HepG2 (cell line): ENCODE measurements around the gene MAPRE3. TPM values are rescaled to one million over a fixed set of nuclear protein-coding genes. Genes with fewer than 3 reads are reported as not detected.

Experiments
- CBX2 ChIP-seq, 2 experiments: fragments of 200-600 bp in 1 of 2; sonication (generic); formaldehyde crosslinking in 1 of 2; IDR thresholded peaks; 2 replicates each; pipeline versions ENCODE4 v1.7.0 to v1.8.1; 2018 to 2022; ENCODE audit warnings: low read depth in 2 of 2, low read length in 1 of 2, mild to moderate bottlenecking in 1 of 2, missing genetic modification reagents in 1 of 2
- ELF1 ChIP-seq: sonication (generic); formaldehyde crosslinking; IDR thresholded peaks from 2 replicates; pipeline ENCODE4 v1.4.0; 2020; ENCODE audit warnings: missing genetic modification reagents
- KDM6A ChIP-seq: IDR thresholded peaks from 2 replicates; pipeline ENCODE4 v1.6.1; 2016; ENCODE audit warnings: low read depth
- NAIF1 ChIP-seq: sonication (generic); formaldehyde crosslinking; IDR thresholded peaks from 2 replicates; pipeline ENCODE4 v1.5.0; 2020; ENCODE audit warnings: mild to moderate bottlenecking, missing genetic modification reagents, borderline replicate concordance
- NONO ChIP-seq, 2 experiments: fragments of 450-650 bp in 1 of 2; sonication (generic) in 1 of 2; formaldehyde crosslinking in 1 of 2; IDR thresholded peaks in 1 of 2; conservative IDR thresholded peaks in 1 of 2; 2 replicates each; pipeline versions ENCODE4 v1.6.1 to v1.8.0; 2017 to 2022; ENCODE audit warnings: mild to moderate bottlenecking in 1 of 2, missing genetic modification reagents in 1 of 2, moderate library complexity in 1 of 2
- NR2F1 ChIP-seq, 2 experiments: fragments of 450-650 bp in 1 of 2; formaldehyde crosslinking in 1 of 2; IDR thresholded peaks; 2 replicates each; pipeline versions ENCODE4 v1.5.0 to v1.6.1; 2016 to 2020; ENCODE audit warnings: mild to moderate bottlenecking in 1 of 2, missing compliant biosample characterization in 1 of 2, missing genetic modification reagents in 1 of 2, moderate library complexity in 1 of 2
- PCBP2 ChIP-seq: fragments of 200-400 bp; formaldehyde crosslinking; optimal IDR thresholded peaks from 2 replicates; pipeline ENCODE3; 2018; ENCODE audit warnings: low read length, low read depth; ENCODE audit not compliant: poor library complexity, severe bottlenecking
- RFX1 ChIP-seq: fragments of 450-650 bp; IDR thresholded peaks from 2 replicates; pipeline ENCODE4 v1.6.1; 2017
- STAG1 ChIP-seq: sonication (generic); formaldehyde crosslinking; IDR thresholded peaks from 2 replicates; pipeline ENCODE4 v1.4.0; 2020; ENCODE audit warnings: missing genetic modification reagents
- TAF1 ChIP-seq: sonication (generic); formaldehyde crosslinking; IDR thresholded peaks from 2 replicates; pipeline ENCODE4 v1.4.0; 2020; ENCODE audit warnings: missing genetic modification reagents
- ZBTB44 ChIP-seq: sonication (generic); formaldehyde crosslinking; IDR thresholded peaks from 2 replicates; pipeline ENCODE4 v1.4.0; 2020; ENCODE audit warnings: missing genetic modification reagents
- ZNF124 ChIP-seq: sonication (generic); formaldehyde crosslinking; IDR thresholded peaks from 2 replicates; pipeline ENCODE4 v1.4.0; 2020; ENCODE audit warnings: missing genetic modification reagents
- ZNF253 ChIP-seq: sonication (generic); formaldehyde crosslinking; IDR thresholded peaks from 2 replicates; pipeline ENCODE4 v1.8.0; 2022; ENCODE audit warnings: mild to moderate bottlenecking, missing genetic modification reagents, borderline replicate concordance
- ZNF275 ChIP-seq: sonication (generic); formaldehyde crosslinking; IDR thresholded peaks from 2 replicates; pipeline ENCODE4 v1.8.0; 2022; ENCODE audit warnings: missing genetic modification reagents, mild to moderate bottlenecking, inconsistent platforms, borderline replicate concordance
- ZNF414 ChIP-seq: sonication (generic); formaldehyde crosslinking; IDR thresholded peaks from 2 replicates; pipeline ENCODE4 v1.5.0; 2020; ENCODE audit warnings: missing genetic modification reagents
- ZNF468 ChIP-seq: sonication (generic); formaldehyde crosslinking; IDR thresholded peaks from 2 replicates; pipeline ENCODE4 v1.8.0; 2022; ENCODE audit warnings: mild to moderate bottlenecking, moderate library complexity, missing genetic modification reagents
- ZNF678 ChIP-seq: sonication (generic); formaldehyde crosslinking; IDR thresholded peaks from 2 replicates; pipeline ENCODE4 v1.4.0; 2020; ENCODE audit warnings: mild to moderate bottlenecking, missing genetic modification reagents
- polyA plus RNA-seq, 8 experiments: library from polyadenylated mRNA; depleted of rRNA in 3 of 8; stranded (reverse) in 7 of 8; unstranded in 1 of 8; fragments of >200 nt; fragmentation: Illumina TruSeq in 4 of 8; extraction: Trizol in 4 of 8; gene quantifications; 2 replicates each; pipeline versions ENCODE4 v1.2.1 to v1.2.3, GENCODE V29; 2011 to 2016; ENCODE audit warnings: low read depth in 4 of 8, missing spikeins in 1 of 8, mixed read lengths in 1 of 8; ENCODE audit not compliant: insufficient read depth in 1 of 8
- total RNA-seq, 5 experiments: library from RNA; depleted of rRNA; stranded (reverse); fragments of >200 nt; fragmentation: Illumina TruSeq; extraction: Trizol; gene quantifications; 2 replicates each; pipeline ENCODE4 v1.2.3, GENCODE V29; 2016; ENCODE audit warnings: low read depth in 1 of 5
- TF ChIP-seq, protein P1 (sequence below): sonication (generic); formaldehyde crosslinking; IDR thresholded peaks from 2 replicates; pipeline ENCODE4 v1.5.1; 2020; ENCODE audit warnings: missing genetic modification reagents, mild to moderate bottlenecking, borderline replicate concordance
- TF ChIP-seq, protein P2 (sequence below): sonication (generic); formaldehyde crosslinking; IDR thresholded peaks from 2 replicates; pipeline ENCODE4 v1.5.0; 2020; ENCODE audit warnings: mild to moderate bottlenecking, low read depth, missing genetic modification reagents, borderline replicate concordance
- TF ChIP-seq, protein P3 (sequence below): sonication (generic); formaldehyde crosslinking; IDR thresholded peaks from 2 replicates; pipeline ENCODE4 v1.5.1; 2020; ENCODE audit warnings: mild to moderate bottlenecking, missing genetic modification reagents

MAPRE3 gene
- total and polyA plus RNA-seq, 2 of the 13 experiments (the other 11 are each of a cell fraction or from before 2014, with no cell fraction given), result 0.31 to 0.91 TPM

GRCh38 chr2:26925100-26925791 lies 45.2 kb upstream of the MAPRE3 start (continued):
- TF ChIP-seq ZNF275 (CRISPR knock-in tag), result 0 out of 2 replicates have a peak, but pooled peaks have one; percentile 70
- TF ChIP-seq ZNF414 (CRISPR knock-in tag), result peak; percentile 64; the same call in 1 of the 2 replicates
- TF ChIP-seq, protein P1, sequence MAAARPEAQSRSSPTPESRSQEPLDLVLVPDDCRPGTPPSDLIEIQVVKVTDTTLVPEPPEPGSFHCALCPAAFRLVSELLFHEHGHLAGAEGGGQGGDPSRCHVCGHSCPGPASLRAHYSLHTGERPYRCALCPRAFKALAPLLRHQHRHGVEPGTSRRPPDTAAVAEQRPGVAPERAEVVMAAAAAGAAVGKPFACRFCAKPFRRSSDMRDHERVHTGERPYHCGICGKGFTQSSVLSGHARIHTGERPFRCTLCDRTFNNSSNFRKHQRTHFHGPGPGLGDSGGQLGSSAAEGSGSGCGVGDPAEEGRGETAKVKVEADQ (CRISPR knock-in tag), result 0 out of 2 replicates have a peak, but pooled peaks have one; percentile 21
- TF ChIP-seq ZNF124 (CRISPR knock-in tag), result no peak; the same call in 1 of the 2 replicates
- peak; percentile 97 for TF ChIP-seq KDM6A
- peak; percentile 40 to 74; a peak in 3 of 4 replicates for TF ChIP-seq NR2F1 (CRISPR knock-in tag; IDR thresholded peaks at IDR 0.05)
- no peak for TF ChIP-seq RFX1
- TF ChIP-seq ZNF678 (CRISPR knock-in tag), result peak; percentile 67; the same call in 1 of the 2 replicates
- TF ChIP-seq PCBP2, result no peak
- peak; percentile 78 for TF ChIP-seq ELF1 (CRISPR knock-in tag)
- TF ChIP-seq NAIF1, result peak; percentile 63; the same call in 1 of the 2 replicates
- no peak for TF ChIP-seq ZNF468
- TF ChIP-seq TAF1 (CRISPR knock-in tag), result peak; percentile 69
- TF ChIP-seq, protein P2, sequence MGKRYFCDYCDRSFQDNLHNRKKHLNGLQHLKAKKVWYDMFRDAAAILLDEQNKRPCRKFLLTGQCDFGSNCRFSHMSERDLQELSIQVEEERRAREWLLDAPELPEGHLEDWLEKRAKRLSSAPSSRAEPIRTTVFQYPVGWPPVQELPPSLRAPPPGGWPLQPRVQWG, result no peak
- TF ChIP-seq STAG1, result 0 out of 2 replicates have a peak, but pooled peaks have one; percentile 13
- TF ChIP-seq ZBTB44 (CRISPR knock-in tag), result no peak
- no peak for TF ChIP-seq NONO (IDR thresholded peaks at IDR 0.05)
- 0 out of 2 replicates have a peak, but pooled peaks have one; percentile 12 for TF ChIP-seq NONO (CRISPR knock-in tag; conservative IDR thresholded peaks at IDR 0.05)
- TF ChIP-seq ZNF253, result no peak
- TF ChIP-seq CBX2 (IDR thresholded peaks at IDR 0.05; ENCODE audit: low read depth, low read length), result no peak
- peak; percentile 54; the same call in 1 of the 2 replicates for TF ChIP-seq CBX2 (CRISPR knock-in tag; IDR thresholded peaks at IDR 0.05; ENCODE audit: low read depth)
- TF ChIP-seq, protein P3, sequence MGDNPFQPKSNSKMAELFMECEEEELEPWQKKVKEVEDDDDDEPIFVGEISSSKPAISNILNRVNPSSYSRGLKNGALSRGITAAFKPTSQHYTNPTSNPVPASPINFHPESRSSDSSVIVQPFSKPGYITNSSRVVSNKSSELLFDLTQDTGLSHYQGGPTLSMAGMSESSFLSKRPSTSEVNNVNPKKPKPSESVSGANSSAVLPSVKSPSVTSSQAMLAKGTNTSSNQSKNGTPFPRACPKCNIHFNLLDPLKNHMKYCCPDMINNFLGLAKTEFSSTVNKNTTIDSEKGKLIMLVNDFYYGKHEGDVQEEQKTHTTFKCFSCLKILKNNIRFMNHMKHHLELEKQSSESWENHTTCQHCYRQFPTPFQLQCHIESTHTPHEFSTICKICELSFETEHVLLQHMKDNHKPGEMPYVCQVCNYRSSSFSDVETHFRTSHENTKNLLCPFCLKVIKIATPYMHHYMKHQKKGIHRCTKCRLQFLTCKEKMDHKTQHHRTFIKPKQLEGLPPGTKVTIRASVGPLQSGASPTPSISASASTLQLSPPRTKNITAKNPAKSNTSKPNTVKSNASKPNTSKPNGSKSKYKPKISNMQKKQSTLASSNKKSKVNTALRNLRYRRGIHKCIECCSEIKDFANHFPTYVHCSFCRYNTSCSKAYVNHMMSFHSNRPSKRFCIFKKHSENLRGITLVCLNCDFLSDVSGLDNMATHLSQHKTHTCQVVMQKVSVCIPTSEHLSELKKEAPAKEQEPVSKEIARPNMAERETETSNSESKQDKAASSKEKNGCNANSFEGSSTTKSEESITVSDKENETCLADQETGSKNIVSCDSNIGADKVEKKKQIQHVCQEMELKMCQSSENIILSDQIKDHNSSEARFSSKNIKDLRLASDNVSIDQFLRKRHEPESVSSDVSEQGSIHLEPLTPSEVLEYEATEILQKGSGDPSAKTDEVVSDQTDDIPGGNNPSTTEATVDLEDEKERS (CRISPR knock-in tag), result peak; percentile 93
